ENCODE results near the gene PFKFB3.

GRCh38 chr10:6273351-6273750 lies 70.6 kb downstream of the PFKFB3 start:
- TF ChIP-seq EZH2phosphoT487 (IDR thresholded peaks at IDR 0.05; ENCODE audit: low read length) (no peak), CTCF (IDR thresholded peaks at IDR 0.05; ENCODE audit: low read length) (no peak)
